ENCODE results near the gene GPC2.
"Not testable (repeated sequence)": the region's sequence is repeated elsewhere in the genome, so short reads cannot be mapped to it uniquely, and the experiment has no call there.

Gene GPC2

GRCh38 chr7:100219271-100219737, 42.1 kb upstream of the GPC2 start:
- Histone ChIP-seq H3K9ac (ENCODE audit: low read depth, low read length) (no peak overlapping the region), H3K4me3 (ENCODE audit: low read depth in 1 of 2, low read length in 2 of 2) (no peak overlapping the region), H3K79me2 (ENCODE audit: insufficient read depth, low read length) (no peaks in the 10 kb centered on the region), H3K9me3 (ENCODE audit: insufficient read depth, low read length, severe bottlenecking) (no peaks in the 10 kb centered on the region), H3K36me3 (ENCODE audit: insufficient read depth, low read length) (peaks cover 39% of the 10 kb centered on the region), H4K20me1 (ENCODE audit: insufficient read depth, low read length) (no peaks in the 10 kb centered on the region; the same call in 1 of the 2 replicates), H2AFZ (ENCODE audit: low read depth, low read length) (no peak overlapping the region), H3K4me1 (ENCODE audit: insufficient read depth, low read length) (peaks cover 28% of the 10 kb centered on the region), H3K27me3 (ENCODE audit: insufficient read depth, low read length, poor library complexity) (no peaks in the 10 kb centered on the region), H3K4me2 (ENCODE audit: insufficient read depth, low read length) (no peak overlapping the region), H3K27ac (ENCODE audit: low read length) (no peak overlapping the region; the same call in 1 of the 2 replicates)
- TF ChIP-seq EZH2 (IDR thresholded peaks at IDR 0.05; ENCODE audit: borderline replicate concordance, low read depth, low read length, severe bottlenecking), result no peak
- no peak for TF ChIP-seq CTCF (IDR thresholded peaks at IDR 0.05; ENCODE audit: borderline replicate concordance, extremely low read depth, low read length, poor library complexity, severe bottlenecking)
- ATAC-seq (ENCODE audit: insufficient read depth, low read depth) (no peak), DNase-seq (no peak)

- H3K27ac ChIP-seq (ENCODE audit: low read length); H3K9ac ChIP-seq (ENCODE audit: low read depth, low read length); H3K79me2 ChIP-seq (ENCODE audit: insufficient read depth, low read length); H2AFZ ChIP-seq (ENCODE audit: low read depth, low read length); H3K4me3 ChIP-seq (ENCODE audit: low read depth in 1 of 2, low read length in 2 of 2); H3K4me2 ChIP-seq (ENCODE audit: insufficient read depth, low read length); H3K27me3 ChIP-seq (ENCODE audit: insufficient read depth, low read length, poor library complexity); H4K20me1 ChIP-seq (ENCODE audit: insufficient read depth, low read length); H3K9me3 ChIP-seq (ENCODE audit: insufficient read depth, low read length, severe bottlenecking): not testable (repeated sequence)
- Histone ChIP-seq H3K4me1 (ENCODE audit: insufficient read depth, low read length) (peaks cover 25% of the 10 kb centered on the region), H3K36me3 (ENCODE audit: insufficient read depth, low read length) (peaks cover 30% of the 10 kb centered on the region)
- ATAC-seq (ENCODE audit: insufficient read depth, low read depth) (peak; percentile 23; the same call in 2 of the 3 replicates), DNase-seq (peak; percentile 83)
- peak; percentile 58 for TF ChIP-seq CTCF (IDR thresholded peaks at IDR 0.05; ENCODE audit: borderline replicate concordance, extremely low read depth, low read length, poor library complexity, severe bottlenecking)
These were observed 40.8 kb upstream of the GPC2 start for GRCh38 chr7:100217934-100218333.

DNA sequence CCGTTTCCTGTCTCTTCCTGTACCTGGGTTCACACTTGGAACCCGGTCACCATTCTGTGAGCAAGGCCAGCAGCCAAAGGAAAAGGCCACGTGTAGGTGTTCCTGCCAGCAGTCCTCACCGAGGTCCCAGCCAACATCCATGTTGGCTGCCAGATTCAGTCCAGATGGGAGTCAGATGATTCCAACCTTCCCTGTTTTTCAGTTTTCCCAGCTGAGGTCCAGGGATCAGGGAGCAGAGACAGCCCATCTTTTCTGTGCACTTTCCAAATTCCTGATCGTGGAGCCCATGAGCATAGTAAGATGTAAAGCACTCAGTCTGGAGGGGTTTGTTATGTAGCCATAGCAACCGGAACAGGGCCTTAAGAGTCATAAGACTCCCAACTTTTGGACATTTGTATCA, 38.7 kb upstream of the GPC2 start:
- no peaks in the 10 kb centered on the region for H4K20me1 ChIP-seq (ENCODE audit: insufficient read depth, low read length)
- DNase-seq (no peak), ATAC-seq (ENCODE audit: insufficient read depth, low read depth) (no peak)
- H3K36me3 ChIP-seq (ENCODE audit: insufficient read depth, low read length), result peaks cover 9% of the 10 kb centered on the region; the same call in 1 of the 2 replicates
- no peak overlapping the region for H2AFZ ChIP-seq (ENCODE audit: low read depth, low read length)
- H3K9me3 ChIP-seq (ENCODE audit: insufficient read depth, low read length, severe bottlenecking), result no peaks in the 10 kb centered on the region
- H3K4me3 ChIP-seq (ENCODE audit: low read depth in 1 of 2, low read length in 2 of 2), result no peak overlapping the region
- no peak overlapping the region for H3K9ac ChIP-seq (ENCODE audit: low read depth, low read length)
- H3K27ac ChIP-seq (ENCODE audit: low read length), result no peak overlapping the region
- no peaks in the 10 kb centered on the region for H3K79me2 ChIP-seq (ENCODE audit: insufficient read depth, low read length)
- TF ChIP-seq CTCF (IDR thresholded peaks at IDR 0.05; ENCODE audit: borderline replicate concordance, extremely low read depth, low read length, poor library complexity, severe bottlenecking), result no peak
- no peak for TF ChIP-seq EZH2 (IDR thresholded peaks at IDR 0.05; ENCODE audit: borderline replicate concordance, low read depth, low read length, severe bottlenecking)
- peaks cover 10% of the 10 kb centered on the region for H3K4me1 ChIP-seq (ENCODE audit: insufficient read depth, low read length)
- H3K27me3 ChIP-seq (ENCODE audit: insufficient read depth, low read length, poor library complexity), result no peaks in the 10 kb centered on the region
- H3K4me2 ChIP-seq (ENCODE audit: insufficient read depth, low read length), result no peak overlapping the region

- H3K79me2 ChIP-seq (ENCODE audit: insufficient read depth, low read length); H3K4me1 ChIP-seq (ENCODE audit: insufficient read depth, low read length); H3K27ac ChIP-seq (ENCODE audit: low read length); H4K20me1 ChIP-seq (ENCODE audit: insufficient read depth, low read length); H2AFZ ChIP-seq (ENCODE audit: low read depth, low read length); H3K9ac ChIP-seq (ENCODE audit: low read depth, low read length); H3K4me3 ChIP-seq (ENCODE audit: low read depth in 1 of 2, low read length in 2 of 2); DNase-seq; ATAC-seq (ENCODE audit: insufficient read depth, low read depth); H3K4me2 ChIP-seq (ENCODE audit: insufficient read depth, low read length); H3K9me3 ChIP-seq (ENCODE audit: insufficient read depth, low read length, severe bottlenecking); H3K27me3 ChIP-seq (ENCODE audit: insufficient read depth, low read length, poor library complexity); H3K36me3 ChIP-seq (ENCODE audit: insufficient read depth, low read length): not testable (repeated sequence)
These were observed 37.2 kb upstream of the GPC2 start for GRCh38 chr7:100214356-100214755.

Measured in DND-41 (cell line).